NCI-H82 (cell line): ENCODE measurements around the gene CEP170B.
"Not testable (repeated sequence)": the region's sequence is repeated elsewhere in the genome, so short reads cannot be mapped to it uniquely, and the experiment has no call there.

Experiments
- DNase-seq: peaks from one replicate; lab custom pipeline; 2025; lab: John Stamatoyannopoulos, UW

The CEP170B gene

DNA sequence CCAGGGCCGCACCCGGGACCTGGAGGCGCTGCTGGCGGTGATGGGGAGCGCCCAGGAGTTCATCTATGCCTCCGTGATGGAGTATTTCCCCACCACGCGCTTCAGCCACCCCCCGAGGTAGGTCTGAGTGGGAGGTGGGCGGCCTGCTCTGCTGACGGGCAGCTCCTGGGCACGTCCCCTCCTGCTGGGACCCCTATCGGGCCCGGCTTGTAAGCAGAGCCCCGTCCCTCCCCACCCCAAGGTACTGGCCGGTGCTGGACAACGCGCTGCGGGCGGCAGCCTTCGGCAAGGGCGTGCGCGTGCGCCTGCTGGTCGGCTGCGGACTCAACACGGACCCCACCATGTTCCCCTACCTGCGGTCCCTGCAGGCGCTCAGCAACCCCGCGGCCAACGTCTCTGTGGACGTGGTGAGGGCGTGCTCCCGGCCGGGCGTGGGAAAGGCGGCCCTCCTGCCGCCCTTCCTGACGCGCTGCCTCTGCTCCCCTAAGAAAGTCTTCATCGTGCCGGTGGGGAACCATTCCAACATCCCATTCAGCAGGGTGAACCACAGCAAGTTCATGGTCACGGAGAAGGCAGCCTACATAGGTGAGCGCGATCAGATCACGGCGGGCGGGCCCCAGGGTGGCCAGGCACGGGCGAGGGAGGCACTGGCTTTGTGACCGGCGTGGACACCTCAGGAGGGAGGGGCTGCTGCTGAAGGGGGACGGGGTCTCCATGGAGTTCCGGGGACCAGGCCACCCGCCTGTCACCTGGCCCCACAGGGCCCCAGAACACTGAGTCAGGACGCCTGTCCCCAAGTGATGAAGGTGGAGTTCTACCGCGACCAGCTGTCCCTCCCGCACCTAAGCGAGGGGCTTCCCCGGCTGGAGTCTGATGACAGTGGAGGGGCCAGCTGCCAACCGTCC lies 67.0 kb downstream of the CEP170B start:
- no peak for DNase-seq

DNA sequence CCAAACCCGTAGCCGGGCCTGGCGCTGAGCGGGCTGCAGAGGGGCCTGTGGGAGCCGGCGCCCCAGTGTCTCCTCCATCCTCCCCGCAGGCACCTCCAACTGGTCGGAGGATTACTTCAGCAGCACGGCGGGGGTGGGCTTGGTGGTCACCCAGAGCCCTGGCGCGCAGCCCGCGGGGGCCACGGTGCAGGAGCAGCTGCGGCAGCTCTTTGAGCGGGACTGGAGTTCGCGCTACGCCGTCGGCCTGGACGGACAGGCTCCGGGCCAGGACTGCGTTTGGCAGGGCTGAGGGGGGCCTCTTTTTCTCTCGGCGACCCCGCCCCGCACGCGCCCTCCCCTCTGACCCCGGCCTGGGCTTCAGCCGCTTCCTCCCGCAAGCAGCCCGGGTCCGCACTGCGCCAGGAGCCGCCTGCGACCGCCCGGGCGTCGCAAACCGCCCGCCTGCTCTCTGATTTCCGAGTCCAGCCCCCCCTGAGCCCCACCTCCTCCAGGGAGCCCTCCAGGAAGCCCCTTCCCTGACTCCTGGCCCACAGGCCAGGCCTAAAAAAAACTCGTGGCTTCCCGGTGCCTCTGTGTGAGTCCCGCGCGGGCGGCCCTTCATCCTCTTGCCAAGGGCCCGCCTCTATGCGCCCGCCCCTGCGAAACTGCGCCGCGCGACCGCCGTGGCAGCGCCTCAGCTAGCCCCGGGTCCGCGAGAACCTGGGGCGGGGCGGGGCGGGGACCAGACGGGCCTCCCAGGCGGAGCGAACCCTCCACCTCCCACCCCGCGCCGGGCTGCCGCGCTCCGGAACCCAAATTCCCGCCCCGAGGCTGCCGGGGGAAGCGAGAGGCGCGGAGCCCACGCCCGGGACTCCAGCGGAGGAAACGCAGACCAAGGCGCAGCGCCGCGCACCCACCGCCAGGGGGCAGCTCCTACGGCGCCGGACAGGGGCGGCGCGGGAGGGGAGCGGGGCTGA lies 67.9 kb downstream of the CEP170B start:
- DNase-seq, result peak; percentile 88

DNA sequence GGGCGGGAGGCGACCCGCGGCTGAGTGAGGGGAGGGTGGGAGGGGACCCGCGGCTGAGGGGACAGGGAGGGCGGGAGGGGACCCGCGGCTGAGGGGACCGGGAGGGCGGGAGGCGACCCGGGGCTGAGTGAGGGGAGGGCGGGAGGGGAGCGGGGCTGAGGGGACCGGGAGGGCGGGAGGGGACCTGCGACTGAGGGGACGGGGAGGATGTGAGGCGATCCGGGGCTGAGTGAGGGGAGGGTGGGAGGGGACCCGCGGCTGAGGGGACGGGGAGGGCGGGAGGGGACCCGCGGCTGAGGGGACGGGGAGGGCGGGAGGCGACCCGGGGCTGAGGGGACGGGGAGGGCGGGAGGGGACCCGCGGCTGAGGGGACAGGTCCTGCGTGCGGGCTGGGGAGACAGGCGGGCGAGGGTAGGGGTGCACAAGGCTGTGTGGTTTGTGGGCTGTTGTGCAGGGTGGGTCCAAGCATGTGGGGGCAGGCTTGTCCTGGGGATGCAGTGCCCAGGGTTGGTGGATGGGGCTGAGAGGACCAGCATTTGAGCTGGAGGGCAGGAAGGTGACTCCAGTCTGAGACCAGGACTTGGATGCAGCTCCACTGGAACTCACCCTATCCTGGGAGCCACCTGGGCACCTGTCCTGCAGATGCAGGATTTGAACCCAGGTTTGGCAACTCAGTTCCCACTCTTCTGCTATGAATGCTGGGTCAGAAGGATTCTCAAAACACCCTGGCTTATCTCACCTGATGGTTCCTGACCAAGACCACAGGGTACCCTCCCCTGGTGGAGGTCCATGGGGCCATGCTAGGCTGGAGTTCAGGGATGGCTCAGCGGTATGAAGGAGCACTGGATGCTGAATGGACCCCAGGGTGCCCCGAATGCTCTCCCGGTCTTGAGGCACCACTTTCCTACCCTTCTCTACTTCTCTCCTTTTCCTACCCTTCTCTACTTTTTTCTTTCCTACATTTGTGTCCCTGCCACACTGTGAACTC lies 69.0 kb downstream of the CEP170B start:
- DNase-seq, result peak; percentile 62

DNA sequence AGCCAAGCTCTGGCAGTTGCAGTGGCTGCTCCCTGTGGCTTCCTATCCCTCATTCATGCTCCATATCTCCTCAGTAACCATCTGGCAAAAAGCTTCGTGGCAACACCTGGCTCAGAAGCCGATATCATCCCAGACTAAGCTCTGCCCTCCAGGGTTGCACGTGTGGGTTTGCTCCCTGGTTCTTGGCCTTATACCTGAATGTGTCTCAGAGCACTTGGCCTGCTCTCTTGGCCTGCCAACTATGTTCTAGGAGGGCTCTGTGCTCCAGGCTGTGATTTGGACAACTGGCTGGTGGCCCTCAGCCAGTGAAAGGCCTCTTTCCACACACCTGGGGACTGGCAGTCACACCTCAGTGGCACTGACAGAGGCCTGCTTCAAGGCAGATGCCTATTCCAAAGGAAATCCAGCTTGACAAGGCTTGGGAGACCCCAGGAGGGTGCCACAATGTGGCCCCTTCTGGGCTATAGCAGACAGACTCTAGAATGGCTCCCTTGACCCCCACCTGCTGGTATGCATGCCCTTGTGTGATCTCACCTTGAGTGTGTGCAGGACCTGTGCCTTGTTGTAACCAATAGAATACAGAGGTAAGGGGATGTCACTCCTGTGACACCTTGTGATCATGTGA lies 70.1 kb downstream of the CEP170B start:
- peak; percentile 22 for DNase-seq

DNA sequence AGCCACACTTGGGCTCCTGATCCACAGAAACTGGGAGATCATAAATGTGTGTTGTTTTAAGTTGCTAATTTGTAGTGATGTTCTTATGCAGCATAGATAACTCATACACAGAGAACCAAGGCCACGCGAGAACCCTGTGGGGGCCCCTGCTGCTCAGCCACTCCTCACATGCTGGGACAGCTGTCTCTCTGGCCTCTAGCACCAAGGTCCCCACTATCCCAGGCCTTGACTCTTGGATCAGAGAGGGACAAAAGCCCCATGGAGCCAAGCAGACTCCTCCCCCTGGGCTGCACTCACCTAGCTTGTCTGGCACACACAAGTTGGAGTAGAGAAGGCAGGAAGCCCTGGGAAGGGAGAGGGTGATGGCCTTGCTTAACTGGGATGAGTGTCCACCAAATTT lies 70.9 kb downstream of the CEP170B start:
- DNase-seq, result no peak

DNA sequence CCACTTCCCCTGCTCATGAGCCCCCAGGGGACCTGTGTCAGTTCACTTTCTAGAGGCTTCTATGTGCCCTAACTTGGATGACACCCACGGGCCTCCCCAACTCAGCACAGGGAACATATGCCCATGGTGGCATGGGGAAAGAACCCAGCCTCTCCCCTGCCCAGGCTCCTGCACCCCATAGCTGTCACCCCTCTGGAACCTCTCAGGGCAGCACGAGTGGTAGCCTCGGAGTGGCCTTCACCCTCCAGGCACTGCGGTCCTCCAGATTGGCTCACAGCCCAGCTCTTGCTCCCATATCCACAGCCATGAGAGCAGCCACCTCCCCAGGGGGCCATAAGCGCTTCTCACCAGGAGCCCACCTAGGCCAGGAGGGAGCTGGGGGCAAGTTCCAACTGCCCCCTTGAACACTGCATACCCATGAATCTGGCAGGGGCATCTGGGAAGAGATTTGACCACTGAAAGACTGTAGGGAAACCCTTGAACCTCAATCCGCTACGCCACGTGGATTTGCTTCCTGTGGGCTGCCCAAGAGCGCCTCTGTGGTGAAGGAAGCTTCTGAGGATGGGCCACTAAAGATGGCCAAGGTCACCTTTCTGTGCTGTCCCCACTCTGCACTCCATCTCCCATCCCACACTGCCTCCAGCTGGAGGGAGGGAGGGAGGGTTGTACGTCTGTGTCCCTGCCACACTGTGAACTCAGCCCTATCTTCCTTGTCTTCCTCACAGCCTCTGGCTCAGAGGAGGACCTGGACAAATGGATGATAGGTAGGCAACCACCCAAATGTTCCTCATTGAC lies 71.5 kb downstream of the CEP170B start:
- DNase-seq, result no peak

DNA sequence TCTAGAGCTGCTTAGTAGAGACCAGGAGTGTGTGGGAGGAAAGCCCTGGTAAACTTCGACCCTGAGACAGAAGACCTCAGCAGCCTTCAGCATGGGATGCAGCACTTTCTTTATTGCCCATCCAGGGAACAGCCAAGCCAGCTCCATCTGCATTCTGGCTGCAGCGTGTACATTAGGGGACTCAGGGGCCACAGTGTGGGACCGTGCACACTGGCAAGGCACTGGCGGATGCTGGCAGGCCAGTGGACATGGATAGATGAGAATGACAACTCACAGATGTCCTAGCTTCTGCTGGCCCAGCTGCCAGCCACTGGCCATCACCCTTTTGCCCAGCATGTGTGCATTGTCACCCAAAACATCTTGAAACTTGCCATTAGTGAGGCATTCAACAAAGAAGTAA lies 72.1 kb downstream of the CEP170B start:
- DNase-seq, result no peak

DNA sequence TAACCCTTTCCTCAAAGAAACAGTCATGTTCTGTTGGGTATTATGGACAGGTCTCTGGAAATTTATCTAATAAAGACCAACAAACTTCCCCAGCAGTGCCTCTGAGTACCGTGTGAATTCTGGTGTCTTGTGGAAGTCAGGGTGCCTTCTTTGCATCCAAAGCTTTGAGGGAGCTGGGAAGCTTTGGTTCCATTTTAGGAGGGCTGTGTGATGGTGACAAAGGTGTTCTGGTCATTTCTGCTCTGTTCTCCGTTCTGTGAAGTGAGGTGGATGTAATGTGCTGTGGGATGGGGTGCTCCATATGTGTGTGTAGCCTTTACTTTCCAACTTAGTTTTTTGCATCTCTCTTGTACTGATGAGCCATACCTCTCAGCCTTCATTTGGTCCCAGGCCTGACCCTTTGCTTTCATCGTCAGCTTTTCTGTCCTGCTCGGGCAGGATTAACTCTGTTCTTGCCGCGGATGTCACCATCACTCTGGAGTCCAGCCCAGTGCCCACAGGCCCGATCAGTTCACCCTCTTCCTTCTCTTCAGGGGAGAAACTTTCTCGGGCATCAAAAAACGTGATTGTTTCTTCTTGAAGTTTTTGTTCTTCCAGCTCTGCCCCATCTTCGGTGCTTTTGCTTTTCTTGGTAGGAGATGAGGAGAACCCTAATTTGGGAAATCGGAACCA lies 72.8 kb downstream of the CEP170B start:
- no peak for DNase-seq

DNA sequence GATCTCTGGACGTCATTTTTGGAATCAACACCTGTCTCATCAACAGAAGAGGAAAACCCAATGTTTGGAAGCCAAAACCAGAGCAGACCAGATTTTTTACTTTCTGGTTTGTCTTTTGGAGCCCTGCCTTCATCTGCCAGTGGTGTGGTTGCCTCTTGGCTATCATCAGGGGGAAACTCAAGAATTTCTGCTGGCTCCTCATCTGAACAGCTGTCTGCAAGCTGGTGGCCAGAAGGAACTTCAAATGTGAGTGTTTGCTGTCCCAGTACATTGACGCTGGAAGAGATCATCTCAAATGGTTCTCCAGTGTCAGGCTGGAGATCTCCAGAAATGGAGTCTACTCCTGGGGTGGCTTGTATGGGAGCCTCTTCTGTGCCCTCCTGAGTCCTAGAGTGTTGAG lies 73.4 kb downstream of the CEP170B start:
- DNase-seq, result no peak

DNA sequence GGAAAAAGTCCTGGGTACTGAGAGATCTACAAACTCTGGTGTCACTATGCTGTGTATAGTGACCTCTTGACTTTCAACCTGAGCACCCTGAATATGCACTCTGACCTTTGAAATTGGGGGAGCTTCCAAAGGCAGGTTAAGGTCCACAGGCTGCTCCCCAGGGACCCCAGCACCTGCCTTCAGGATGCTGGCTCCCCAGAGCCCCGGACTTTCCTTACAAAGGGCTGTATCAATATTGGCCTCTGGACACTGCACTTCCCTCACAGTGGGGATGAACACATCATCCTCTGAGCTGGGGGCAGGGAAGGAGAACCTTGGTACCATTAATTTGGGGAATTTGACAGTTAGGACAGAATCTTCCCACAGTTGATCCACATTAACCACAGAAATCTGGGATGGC lies 73.9 kb downstream of the CEP170B start:
- no peak for DNase-seq

DNA sequence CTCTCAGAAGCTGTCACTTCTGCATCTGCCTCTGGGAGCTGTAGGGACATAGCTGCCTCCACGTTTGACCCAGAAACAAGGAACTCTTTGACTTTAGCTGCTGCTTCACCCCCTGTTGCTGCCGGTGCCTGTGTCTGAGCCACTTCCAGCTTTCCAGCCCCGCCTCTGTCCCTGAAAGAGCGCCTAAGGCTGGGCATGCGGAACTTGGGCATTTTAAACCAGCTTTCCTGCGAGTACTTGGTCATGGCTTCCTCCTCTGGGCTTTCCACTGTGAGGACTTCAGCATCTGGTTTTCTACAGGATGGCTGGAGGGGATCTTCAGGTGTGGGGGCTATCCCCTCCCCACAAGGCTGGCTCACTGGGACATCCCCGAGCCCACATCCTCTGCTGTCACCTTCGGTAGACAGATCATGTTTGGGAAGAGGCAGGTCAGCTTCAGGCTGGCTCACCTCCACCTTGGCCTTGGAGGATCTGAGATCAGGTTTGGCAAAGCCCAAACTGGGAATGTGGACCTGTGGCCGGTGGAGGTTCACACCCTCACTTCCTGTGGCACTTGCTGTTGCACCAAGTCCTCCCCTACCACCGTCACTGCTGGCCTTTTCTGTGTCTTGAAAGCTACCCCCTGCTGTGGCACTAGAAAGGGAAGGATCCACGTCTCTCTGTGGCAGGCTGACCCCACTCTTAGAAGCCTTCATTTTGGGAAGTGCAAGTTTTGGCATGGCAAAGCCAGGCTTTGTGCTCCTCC lies 74.8 kb downstream of the CEP170B start:
- DNase-seq, result no peak

DNA sequence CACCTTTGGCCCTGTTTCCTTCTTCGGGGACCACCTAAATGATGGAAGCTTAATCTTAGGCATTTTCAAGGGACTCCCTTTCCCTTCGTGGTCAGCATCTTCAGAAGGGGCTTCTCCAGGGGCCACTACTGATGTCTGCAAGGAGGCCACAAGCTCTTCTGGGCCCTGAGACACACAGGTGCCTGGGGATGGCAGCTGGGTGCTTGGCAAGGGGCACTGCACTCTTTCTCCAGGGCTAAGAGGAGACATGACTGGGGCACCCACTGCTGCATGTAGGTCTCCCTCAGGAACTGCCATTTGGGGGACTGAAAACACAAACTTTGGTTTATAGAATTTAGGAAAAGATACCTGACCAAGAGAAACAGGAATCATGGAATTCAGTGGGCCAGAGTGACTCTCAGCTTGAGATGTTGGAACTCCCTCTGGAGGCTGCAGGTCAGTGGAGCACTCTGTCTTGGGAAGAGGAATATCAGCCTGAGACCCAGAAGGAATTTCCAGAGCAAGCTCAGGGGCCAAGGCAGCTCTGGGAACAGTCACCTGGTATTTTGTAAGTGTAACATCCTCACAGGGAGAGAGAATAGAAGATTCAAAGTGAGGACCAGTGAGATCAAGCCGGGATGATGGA lies 75.6 kb downstream of the CEP170B start:
- DNase-seq, result no peak

DNA sequence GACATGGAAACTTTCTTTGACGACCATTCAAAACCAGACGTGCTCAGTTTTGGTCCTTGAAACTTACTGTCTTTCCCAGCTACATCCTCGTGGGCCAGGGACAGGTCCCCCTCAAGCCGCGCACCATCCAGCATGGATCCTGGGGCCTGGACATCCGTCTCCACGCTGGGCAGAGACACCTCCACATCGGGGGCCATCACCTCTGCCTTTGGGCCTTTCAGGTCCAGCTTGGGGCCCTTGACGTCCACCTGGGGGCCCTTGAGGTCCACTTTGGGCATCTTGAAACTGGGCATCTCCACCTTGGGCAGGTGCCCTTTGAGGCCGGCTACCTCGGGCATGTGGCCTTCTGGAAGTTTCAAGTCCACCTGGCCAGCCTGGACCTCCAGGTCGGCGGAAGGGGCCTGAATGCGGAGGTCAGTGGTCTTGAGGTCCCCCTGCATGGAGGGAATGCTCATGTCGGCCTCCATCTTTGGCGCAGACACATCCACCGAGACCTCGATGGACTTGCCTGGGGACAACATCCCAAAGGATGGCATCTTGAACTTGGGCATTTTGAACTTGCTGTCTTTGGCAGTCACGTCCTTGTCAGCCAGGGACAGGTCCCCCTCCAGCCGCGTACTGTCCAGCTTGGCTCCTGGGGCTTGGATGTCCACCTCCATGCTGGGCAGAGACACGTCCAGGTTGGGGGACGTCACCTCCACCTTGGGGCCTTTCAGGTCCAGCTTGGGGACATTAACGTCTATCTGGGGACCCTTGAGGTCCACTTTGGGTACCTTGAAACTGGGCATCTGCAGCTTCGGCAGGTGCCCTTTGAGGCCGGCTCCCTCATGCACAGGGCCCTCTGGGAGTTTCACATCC lies 76.7 kb downstream of the CEP170B start:
- DNase-seq, result no peak

DNA sequence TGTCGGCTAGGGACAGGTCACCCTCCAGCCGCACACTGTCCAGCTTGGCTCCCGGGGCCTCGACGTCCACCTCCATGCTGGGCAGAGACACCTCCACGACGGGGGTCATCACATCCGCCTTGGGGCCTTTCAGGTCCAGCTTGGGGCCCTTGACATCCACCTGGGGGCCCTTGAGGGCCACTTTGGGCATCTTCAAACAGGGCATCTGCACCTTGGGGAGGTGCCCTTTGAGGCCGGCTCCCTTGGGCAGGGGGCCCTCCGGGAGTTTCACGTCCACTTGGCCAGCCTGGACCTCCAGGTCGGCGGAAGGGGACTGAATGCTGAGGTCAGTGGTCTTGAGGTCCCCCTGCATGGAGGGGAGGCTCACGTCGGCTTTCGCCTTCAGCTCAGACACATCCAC lies 77.5 kb downstream of the CEP170B start:
- DNase-seq, result no peak

DNA sequence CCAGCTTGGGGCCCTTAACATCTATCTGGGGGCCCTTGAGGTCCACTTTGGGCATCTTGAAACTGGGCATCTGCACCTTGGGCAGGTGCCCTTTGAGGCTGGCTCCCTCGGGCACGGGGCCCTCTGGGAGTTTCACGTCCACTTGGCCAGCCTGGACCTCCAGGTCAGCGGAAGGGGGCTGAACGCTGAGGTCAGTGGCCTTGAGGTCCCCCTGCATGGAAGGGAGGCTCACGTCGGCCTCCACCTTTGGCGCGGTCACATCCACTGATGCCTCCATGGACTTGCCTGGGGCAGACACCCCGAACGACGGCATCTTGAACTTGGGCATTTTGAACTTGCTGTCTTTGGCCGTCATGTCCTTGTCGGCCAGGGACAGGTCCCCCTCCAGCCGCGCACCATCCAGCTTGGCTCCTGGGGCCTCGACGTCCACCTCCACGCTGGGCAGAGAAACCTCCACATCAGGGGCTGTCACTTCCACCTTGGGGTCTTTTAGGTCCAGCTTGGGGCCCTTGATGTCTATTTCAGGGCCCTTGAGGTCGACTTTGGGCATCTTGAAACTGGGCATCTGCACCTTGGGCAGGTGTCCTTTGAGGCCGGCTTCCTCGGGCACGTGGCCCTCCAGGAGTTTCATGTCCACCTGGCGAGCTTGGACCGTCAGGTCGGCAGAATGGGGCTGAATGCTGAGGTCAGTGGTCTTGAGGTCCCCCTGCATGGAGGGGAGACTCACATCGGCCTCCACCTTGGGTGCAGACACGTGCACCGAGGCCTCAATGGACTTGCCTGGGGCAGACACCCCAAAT lies 78.3 kb downstream of the CEP170B start:
- not testable (repeated sequence) for DNase-seq

DNA sequence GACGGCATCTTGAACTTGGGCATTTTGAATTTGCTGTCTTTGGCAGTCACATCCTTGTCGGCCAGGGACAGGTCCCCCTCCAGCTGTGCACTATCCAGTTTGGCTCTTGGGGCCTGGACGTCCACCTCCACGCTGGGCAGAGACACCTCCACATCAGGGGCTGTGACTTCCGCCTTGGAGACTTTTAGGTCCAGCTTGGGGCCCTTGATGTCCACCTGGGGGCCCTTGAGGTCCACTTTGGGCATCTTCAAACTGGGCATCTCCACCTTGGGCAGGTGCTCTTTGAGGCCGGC lies 78.9 kb downstream of the CEP170B start:
- DNase-seq, result not testable (repeated sequence)
